Neural crest cell (in vitro differentiated cells): ENCODE data around the gene SLMAP. TPM values are rescaled to one million over a fixed set of nuclear protein-coding genes. Genes with fewer than 3 reads are reported as not detected.

Experiments used
- DNase-seq: peaks from one replicate; pipeline ENCODE4 v3.0.0; 2021; ENCODE audit warnings: low read depth, mixed read lengths, low spot score
- H3K27ac Mint-ChIP-seq: one replicate; pipeline ENCODE4 v1.8.0; 2021; ENCODE audit warnings: mild to moderate bottlenecking, mixed read lengths; ENCODE audit not compliant: unreplicated experiment
- H3K27me3 Mint-ChIP-seq: 2 replicates; pipeline ENCODE4 v1.8.0; 2021; ENCODE audit warnings: low read depth, mild to moderate bottlenecking, mixed read lengths
- H3K36me3 Mint-ChIP-seq: 2 replicates; pipeline ENCODE4 v1.8.0; 2021; ENCODE audit warnings: low read depth, mild to moderate bottlenecking, mixed read lengths
- H3K4me1 Mint-ChIP-seq: 2 replicates; pipeline ENCODE4 v1.8.0; 2021; ENCODE audit warnings: mixed read lengths
- H3K4me3 Mint-ChIP-seq: one replicate; pipeline ENCODE4 v1.8.0; 2021; ENCODE audit warnings: mild to moderate bottlenecking, mixed read lengths
- H3K9me3 Mint-ChIP-seq: 2 replicates; pipeline ENCODE4 v1.8.0; 2021; ENCODE audit warnings: mixed read lengths
- long read RNA-seq: library from polyadenylated mRNA; unstranded; transcript quantifications from one replicate; pipeline ENCODE4 v2.0.0, GENCODE V29; 2020
- total RNA-seq: library from RNA; stranded (reverse); gene quantifications from 2 replicates; pipeline ENCODE4 v1.2.1, GENCODE V29; 2021
- TF ChIP-seq, protein P1 (sequence below): fragments of 200-600 bp; sonication (generic); conservative IDR thresholded peaks from 2 replicates; pipeline ENCODE4 v1.5.0; 2021; ENCODE audit warnings: antibody characterized with exemption, mild to moderate bottlenecking

The SLMAP gene
- total RNA-seq: 38.6 and 45.7 TPM in 2 replicates
- long read RNA-seq, partial matches to known transcripts: 5 of 12 reads
- long read RNA-seq, other reads (novel, unspliced or antisense): 7 of 12 reads

- peaks cover 7% of the 10 kb centered on the region for H3K27me3 Mint-ChIP-seq
- peaks cover 29% of the 10 kb centered on the region for H3K4me1 Mint-ChIP-seq
- peak; percentile 89 for DNase-seq
- peaks cover 6% of the 10 kb centered on the region for H3K36me3 Mint-ChIP-seq
- no peaks in the 10 kb centered on the region for H3K9me3 Mint-ChIP-seq
- H3K27ac Mint-ChIP-seq: peak within 1 kb of the TSS; percentile 99
- H3K4me3 Mint-ChIP-seq: peak within 1 kb of the TSS; percentile 100
- TF ChIP-seq, protein P1, sequence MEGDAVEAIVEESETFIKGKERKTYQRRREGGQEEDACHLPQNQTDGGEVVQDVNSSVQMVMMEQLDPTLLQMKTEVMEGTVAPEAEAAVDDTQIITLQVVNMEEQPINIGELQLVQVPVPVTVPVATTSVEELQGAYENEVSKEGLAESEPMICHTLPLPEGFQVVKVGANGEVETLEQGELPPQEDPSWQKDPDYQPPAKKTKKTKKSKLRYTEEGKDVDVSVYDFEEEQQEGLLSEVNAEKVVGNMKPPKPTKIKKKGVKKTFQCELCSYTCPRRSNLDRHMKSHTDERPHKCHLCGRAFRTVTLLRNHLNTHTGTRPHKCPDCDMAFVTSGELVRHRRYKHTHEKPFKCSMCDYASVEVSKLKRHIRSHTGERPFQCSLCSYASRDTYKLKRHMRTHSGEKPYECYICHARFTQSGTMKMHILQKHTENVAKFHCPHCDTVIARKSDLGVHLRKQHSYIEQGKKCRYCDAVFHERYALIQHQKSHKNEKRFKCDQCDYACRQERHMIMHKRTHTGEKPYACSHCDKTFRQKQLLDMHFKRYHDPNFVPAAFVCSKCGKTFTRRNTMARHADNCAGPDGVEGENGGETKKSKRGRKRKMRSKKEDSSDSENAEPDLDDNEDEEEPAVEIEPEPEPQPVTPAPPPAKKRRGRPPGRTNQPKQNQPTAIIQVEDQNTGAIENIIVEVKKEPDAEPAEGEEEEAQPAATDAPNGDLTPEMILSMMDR: no peak
Measured at GRCh38 chr3:57755741-57756527, at the start of gene SLMAP. Gene SLMAP, plus strand, starts transcription at chr3:57756309. Its CDS starts 1,343 bp downstream, at chr3:57757652.

DNA sequence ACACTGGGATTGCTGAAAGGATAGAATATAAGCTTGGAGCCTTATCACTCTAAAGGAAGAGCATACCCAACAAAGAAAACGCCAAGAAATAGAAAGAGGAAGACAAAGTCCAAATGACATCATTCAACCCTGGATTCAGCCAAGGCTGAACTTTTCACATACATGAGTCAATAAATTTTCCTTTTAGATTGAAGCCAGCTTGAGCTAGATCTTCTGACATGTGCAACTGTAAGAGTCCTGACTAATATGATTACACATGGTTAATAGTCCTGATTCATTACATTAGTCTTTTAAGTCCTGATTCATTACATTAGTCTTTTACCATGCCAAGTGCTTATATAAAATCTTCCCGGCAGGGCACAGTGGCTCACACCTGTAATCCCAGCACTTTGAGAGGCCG lies 49.6 kb upstream of the SLMAP start:
- Mint-ChIP-seq H3K36me3 (peaks cover 2% of the 10 kb centered on the region), H3K27me3 (no peaks in the 10 kb centered on the region), H3K9me3 (peaks cover 2% of the 10 kb centered on the region), H3K27ac (no peak overlapping the region), H3K4me3 (no peak overlapping the region), H3K4me1 (peaks cover 4% of the 10 kb centered on the region)
- TF ChIP-seq, protein P1: no peak
- DNase-seq: no peak

DNA sequence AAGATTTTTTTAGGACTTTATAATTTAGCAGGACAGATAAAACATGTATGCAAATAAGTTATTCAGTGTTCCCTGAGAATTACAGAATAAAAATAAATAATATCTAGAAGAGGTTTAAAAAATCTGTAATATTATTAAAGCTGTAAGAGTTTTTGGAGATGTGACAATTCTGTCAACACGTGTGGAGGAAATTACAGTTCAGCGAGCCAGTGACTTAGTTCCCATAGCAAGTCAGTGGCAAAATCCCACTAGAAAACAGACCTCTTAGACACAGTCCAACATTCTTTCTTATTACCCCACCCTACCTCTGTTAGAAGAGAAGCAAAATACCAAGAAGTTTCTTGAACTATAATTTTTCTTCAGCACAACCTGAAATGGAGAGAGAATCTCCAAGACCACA lies 47.1 kb upstream of the SLMAP start:
- Mint-ChIP-seq H3K27ac (no peak overlapping the region), H3K27me3 (no peaks in the 10 kb centered on the region)
- TF ChIP-seq, protein P1: no peak

GRCh38 chr3:57709559-57709958 lies 46.5 kb upstream of the SLMAP start:
- Mint-ChIP-seq H3K4me3 (no peak overlapping the region), H3K4me1 (peaks cover 4% of the 10 kb centered on the region), H3K27me3 (no peaks in the 10 kb centered on the region), H3K9me3 (peaks cover 2% of the 10 kb centered on the region), H3K36me3 (peaks cover 2% of the 10 kb centered on the region), H3K27ac (no peak overlapping the region)
- TF ChIP-seq, protein P1: no peak
- no peak for DNase-seq

More for the DNA sequence above, 47.1 kb upstream of the SLMAP start:
- Mint-ChIP-seq H3K36me3 (peaks cover 2% of the 10 kb centered on the region), H3K4me3 (no peak overlapping the region), H3K9me3 (peaks cover 2% of the 10 kb centered on the region), H3K4me1 (peaks cover 4% of the 10 kb centered on the region)
- no peak for DNase-seq

- no peaks in the 10 kb centered on the region for H3K27me3 Mint-ChIP-seq
- TF ChIP-seq, protein P1: no peak
- no peak overlapping the region for H3K4me3 Mint-ChIP-seq
- H3K36me3 Mint-ChIP-seq: no peaks in the 10 kb centered on the region
- H3K27ac Mint-ChIP-seq: no peak overlapping the region
- H3K4me1 Mint-ChIP-seq: no peaks in the 10 kb centered on the region
- no peak for DNase-seq
- H3K9me3 Mint-ChIP-seq: no peaks in the 10 kb centered on the region
Measured at GRCh38 chr3:57715686-57716085, 40.4 kb upstream of the SLMAP start.
